Adipocyte (in vitro differentiated cells): ENCODE results near the gene WDR37.
"Not testable (repeated sequence)": the region's sequence is repeated elsewhere in the genome, so short reads cannot be mapped to it uniquely, and the experiment has no call there.

ENCODE experiments used
- DNase-seq: peaks from one replicate; pipeline ENCODE4 v3.0.0-alpha.2; 2015; ENCODE audit warnings: low read depth
- H3K27me3 ChIP-seq: replicated peaks from 2 replicates; pipeline ENCODE4 v1.7.0; 2013; ENCODE audit warnings: mild to moderate bottlenecking, low read length, moderate library complexity; ENCODE audit not compliant: control insufficient read depth, insufficient read depth
- H3K36me3 ChIP-seq: 2 replicates; pipeline ENCODE4 v1.7.0; 2013; ENCODE audit warnings: low read length, mild to moderate bottlenecking, moderate library complexity; ENCODE audit not compliant: control insufficient read depth, insufficient read depth, severe bottlenecking
- H3K4me1 ChIP-seq: 2 replicates; pipeline ENCODE4 v1.7.0; 2013; ENCODE audit warnings: mild to moderate bottlenecking, low read length, moderate library complexity; ENCODE audit not compliant: control insufficient read depth, insufficient read depth
- H3K4me3 ChIP-seq: 2 replicates; pipeline ENCODE4 v1.7.0; 2013; ENCODE audit warnings: mild to moderate bottlenecking, low read length, moderate library complexity
- H3K9ac ChIP-seq: 2 replicates; pipeline ENCODE4 v1.7.0; 2013; ENCODE audit warnings: mild to moderate bottlenecking, low read length, moderate library complexity
- H3K9me3 ChIP-seq: 2 replicates; pipeline ENCODE4 v1.7.0; 2013; ENCODE audit warnings: mild to moderate bottlenecking, low read length, moderate library complexity; ENCODE audit not compliant: control insufficient read depth

Gene WDR37

DNA sequence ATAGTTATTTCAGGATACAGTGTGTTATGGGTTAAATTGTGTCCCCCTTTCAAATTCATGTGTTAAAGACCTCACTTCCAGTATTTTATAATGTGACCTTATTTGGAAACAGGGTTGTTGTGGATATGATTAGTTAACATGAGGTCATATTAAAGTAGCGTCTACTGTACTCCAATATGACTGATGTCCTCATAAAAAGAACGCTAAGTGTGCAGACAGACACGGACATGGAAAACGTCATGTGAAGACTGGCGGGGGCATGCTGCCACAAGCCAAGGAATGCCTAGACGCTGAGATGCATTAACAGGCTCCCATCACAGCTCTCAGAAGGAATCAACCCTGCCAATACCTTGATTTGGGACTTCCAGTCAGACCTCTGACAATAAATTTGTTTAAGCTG, 1.5 kb upstream of the WDR37 start:
- Histone ChIP-seq H3K4me3 (peak overlapping the region; percentile 99), H3K27me3 (no peaks in the 10 kb centered on the region), H3K9me3 (no peaks in the 10 kb centered on the region), H3K4me1 (peaks cover 42% of the 10 kb centered on the region), H3K9ac (peak overlapping the region; percentile 99), H3K36me3 (peaks cover 26% of the 10 kb centered on the region)
- DNase-seq, result no peak

DNA sequence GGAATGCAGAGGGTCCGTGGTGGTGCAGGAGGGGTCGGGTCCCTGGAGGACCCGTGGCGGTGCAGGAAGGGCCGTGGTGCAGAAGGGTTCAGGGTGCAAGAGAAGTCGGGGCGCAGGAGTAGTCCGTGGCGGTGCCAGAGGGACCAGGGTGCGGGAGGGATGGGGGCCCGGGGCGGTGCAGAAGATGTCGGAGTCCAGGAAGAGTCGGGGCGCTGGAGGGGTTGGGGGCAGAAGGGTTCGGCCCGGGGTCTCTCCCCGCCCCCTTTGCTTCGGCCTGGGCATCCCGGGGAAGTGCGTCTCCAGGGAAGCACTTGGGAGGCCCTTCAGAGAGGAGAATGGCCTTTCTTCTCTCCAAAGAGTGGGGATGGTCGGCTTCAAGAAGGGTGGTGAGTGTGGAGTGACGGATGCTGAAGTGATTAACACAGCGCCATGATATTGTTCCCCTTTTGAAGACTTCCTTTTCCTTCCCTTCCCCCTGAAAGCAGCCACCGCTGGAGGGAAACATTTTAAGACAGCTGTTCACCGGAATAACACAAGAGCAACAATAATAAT, 997 bp downstream of the WDR37 start:
- peak overlapping the region; percentile 99 for H3K9ac ChIP-seq
- no peaks in the 10 kb centered on the region for H3K27me3 ChIP-seq
- H3K36me3 ChIP-seq, result peaks cover 17% of the 10 kb centered on the region
- peak overlapping the region; percentile 99 for H3K4me3 ChIP-seq
- peaks cover 26% of the 10 kb centered on the region for H3K4me1 ChIP-seq
- DNase-seq, result peak; percentile 35
- H3K9me3 ChIP-seq, result no peaks in the 10 kb centered on the region

DNA sequence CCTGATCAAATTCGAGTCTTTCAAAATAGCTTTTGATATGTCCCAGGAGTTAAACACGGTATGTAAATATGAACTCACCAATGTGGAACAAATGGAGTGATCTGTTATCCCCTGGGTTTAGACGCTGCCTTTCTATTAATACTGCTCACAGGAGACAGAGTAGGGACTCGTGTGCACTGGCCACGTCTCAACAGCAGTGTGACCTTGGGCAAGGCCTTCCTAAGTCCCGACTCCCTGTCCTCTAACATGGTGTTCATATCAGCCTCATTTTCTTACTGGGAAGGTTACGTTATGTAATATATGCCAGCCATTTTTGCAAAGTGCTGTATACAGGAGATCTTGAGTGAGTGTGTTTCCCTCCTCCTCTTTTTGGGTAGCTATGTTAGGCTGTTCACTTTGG, 1.8 kb downstream of the WDR37 start:
- DNase-seq, result no peak
- H3K36me3 ChIP-seq, result peaks cover 11% of the 10 kb centered on the region
- no peaks in the 10 kb centered on the region for H3K9me3 ChIP-seq
- H3K4me1 ChIP-seq, result peaks cover 26% of the 10 kb centered on the region
- no peaks in the 10 kb centered on the region for H3K27me3 ChIP-seq
- H3K9ac ChIP-seq, result no peak overlapping the region
- peak overlapping the region; percentile 99 for H3K4me3 ChIP-seq

DNA sequence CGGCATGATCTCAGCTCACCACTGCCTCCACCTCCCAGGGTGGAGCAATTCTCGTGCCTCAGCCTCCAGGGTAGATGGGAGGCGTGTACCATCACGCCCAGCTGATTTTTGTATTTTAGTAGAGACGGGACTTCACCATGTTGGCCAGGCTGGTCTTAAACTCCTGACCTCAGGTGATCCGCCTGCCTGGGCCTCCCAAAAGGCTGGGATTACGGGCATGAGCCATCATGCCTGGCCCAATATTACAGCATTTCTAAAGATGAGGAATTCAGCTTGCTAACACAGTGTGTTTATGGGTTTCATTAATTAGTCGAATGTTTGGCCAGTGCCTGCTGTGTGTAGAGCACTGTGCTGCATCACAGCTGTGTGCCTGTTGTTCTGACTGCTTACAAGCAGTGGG, 3.7 kb downstream of the WDR37 start:
- H3K9ac ChIP-seq, result no peak overlapping the region
- no peak for DNase-seq

DNA sequence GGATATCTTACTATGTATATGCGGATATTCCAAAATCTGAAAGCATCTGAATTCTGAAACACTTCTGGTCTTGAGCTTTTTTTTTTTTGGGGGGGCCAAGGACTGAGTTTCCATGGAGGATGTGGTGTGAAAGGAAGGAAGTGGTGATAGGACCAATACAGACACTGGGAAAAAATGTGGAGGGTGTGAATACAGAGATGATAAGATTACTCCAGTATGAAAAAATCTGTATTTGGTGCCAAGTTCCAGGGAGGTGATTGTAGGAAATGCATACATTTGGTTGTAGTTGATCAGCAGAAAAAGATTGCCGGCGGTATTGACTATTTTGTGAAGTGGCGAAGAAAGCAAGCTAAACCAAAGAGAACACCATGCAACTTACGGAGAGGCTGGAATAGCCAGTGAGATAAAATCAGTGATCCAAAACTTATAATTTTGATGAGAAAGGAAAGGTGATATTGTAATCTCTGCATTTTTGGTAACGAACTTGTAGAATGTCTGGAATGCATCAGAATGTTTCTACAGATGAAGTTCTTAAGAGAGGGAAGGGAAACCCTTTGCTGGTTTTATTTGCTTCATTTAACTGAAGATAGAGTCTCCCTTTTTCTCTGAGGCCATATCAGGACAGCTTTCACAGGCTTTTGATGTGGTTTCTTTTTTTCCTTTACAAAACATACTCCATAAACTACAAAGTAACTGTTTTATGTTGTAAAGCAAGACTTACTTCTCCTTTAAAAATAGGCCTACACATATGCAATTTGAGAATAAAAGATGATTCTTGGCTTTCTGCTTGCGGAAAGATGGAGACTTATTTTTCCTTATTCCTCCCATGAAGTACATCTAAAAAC, 6.0 kb downstream of the WDR37 start:
- Histone ChIP-seq H3K4me1 (peaks cover 10% of the 10 kb centered on the region), H3K27me3 (no peaks in the 10 kb centered on the region), H3K36me3 (peaks cover 18% of the 10 kb centered on the region), H3K4me3 (no peak overlapping the region), H3K9me3 (no peaks in the 10 kb centered on the region), H3K9ac (no peak overlapping the region)
- no peak for DNase-seq

More for the DNA sequence above, 3.7 kb downstream of the WDR37 start:
- Histone ChIP-seq H3K36me3 (peaks cover 18% of the 10 kb centered on the region), H3K4me3 (no peak overlapping the region), H3K27me3 (no peaks in the 10 kb centered on the region), H3K4me1 (peaks cover 17% of the 10 kb centered on the region), H3K9me3 (no peaks in the 10 kb centered on the region)

DNA sequence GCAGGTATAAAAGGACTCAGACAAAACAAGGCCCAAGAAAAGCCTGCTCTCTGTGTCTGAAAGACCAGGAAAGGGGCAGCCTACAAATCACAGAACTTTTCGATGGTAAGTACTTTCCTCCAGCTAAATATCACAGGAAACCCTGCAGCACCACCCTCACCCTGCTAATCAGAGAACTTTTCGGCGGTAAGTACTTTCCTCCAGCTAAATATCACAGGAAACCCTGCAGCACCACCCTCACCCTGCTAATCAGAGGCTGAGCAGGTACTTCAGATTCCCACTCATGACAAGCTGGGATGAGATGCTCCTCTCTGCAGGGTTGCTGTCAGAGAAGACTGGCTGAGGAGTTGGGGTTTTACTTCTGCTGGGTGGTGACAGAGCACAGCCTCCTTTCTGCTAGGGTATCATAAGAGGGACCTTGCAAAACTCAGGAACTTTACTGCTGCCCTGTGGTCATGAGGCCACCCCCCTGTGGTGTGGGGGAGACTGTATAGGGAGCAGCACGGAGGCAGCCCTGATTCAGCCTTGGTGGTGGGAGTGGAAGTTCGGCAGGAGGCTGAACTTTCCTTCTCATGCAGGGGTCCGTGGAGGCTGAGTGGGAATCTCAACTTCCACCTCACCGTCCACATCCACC, 7.2 kb downstream of the WDR37 start:
- Histone ChIP-seq H3K4me3 (no peak overlapping the region), H3K27me3 (no peaks in the 10 kb centered on the region), H3K9me3 (no peaks in the 10 kb centered on the region), H3K9ac (no peak overlapping the region), H3K36me3 (peaks cover 18% of the 10 kb centered on the region), H3K4me1 (no peaks in the 10 kb centered on the region)
- DNase-seq, result no peak

DNA sequence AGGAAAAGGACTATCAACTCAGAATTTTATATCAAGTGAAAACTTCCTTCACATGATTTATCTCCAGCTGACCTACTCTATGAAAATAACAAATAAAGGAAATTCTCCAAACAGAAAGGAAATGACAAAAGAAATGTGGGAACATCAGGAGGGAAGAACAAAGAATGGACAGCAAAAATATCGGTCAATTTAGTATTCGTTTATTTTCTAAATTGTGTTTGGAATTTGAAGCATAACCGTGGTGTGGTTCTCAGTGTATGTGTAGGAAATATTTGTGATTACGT, 8.7 kb downstream of the WDR37 start:
- H3K9me3 ChIP-seq, result no peaks in the 10 kb centered on the region
- no peak for DNase-seq
- H3K4me1 ChIP-seq, result peaks cover 6% of the 10 kb centered on the region
- no peak overlapping the region for H3K4me3 ChIP-seq
- peaks cover 13% of the 10 kb centered on the region for H3K36me3 ChIP-seq
- no peaks in the 10 kb centered on the region for H3K27me3 ChIP-seq
- no peak overlapping the region for H3K9ac ChIP-seq

DNA sequence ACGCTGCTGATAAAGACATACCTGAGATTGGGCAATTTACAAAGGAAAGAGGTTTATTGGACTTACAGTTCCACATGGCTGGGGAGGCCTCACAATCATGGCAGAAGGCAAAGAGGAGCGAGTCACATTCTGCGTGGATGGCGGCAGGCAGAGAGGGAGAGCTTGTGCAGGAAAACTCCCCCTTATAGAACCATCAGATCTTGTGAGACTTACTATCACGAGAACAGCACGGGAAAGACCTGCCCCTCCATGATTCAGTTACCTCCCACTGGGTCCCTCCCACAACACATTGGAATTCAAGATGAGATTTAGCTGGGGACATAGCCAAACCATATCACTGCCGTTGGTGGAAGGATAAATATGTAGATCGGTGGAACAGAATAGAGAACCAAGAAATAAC, 10.5 kb downstream of the WDR37 start:
- DNase-seq, H3K9ac ChIP-seq, H3K4me3 ChIP-seq, H3K27me3 ChIP-seq, H3K9me3 ChIP-seq: not testable (repeated sequence)
- Histone ChIP-seq H3K4me1 (peaks cover 14% of the 10 kb centered on the region), H3K36me3 (peaks cover 13% of the 10 kb centered on the region)

DNA sequence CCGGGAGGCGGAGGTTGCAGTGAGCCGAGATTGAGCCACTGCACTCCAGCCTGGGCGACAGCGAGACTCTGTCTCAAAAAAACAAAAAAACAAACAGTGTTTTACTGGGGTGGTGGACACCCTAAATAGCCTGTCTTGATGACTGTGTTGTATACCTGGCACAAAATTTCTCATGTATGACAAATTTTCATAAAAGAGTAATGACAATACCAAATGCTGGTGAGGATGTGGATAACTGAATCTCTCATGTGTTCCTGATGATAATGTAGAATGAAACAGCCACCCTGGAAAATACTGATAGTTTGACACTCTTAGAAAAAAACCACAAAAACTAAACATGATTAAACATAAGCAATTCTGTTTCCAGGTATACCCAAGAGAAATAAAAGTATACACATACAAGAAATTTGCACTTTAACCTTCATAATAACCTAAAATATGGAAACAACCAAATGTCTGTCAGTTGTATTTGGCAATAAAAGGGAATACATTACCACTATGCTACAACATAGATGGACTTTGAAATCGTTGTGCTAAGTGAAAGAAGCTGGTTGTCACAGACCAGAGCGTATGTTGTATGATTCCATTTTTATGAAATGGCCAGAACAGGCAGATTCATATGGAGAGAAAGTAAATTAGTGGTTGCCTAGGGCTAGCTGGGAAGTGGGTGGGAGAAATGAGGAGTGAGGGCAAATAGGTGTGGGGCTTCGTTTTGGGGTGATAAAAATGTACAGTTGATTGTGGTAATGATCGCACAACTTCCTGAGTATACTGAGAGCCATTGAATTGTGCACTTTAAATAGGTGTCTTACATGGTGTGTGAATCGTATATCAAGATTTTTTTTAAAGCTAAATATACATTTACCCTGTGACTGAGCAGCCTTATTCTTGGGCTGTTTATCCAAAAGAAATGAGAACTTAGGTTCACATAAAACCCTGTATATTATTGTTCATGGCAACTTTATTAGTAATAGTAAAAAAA, 12.5 kb downstream of the WDR37 start:
- Histone ChIP-seq H3K36me3 (peaks cover 24% of the 10 kb centered on the region), H3K27me3 (no peaks in the 10 kb centered on the region), H3K4me3 (no peak overlapping the region), H3K4me1 (peaks cover 14% of the 10 kb centered on the region), H3K9ac (no peak overlapping the region), H3K9me3 (no peaks in the 10 kb centered on the region)
- DNase-seq, result no peak

DNA sequence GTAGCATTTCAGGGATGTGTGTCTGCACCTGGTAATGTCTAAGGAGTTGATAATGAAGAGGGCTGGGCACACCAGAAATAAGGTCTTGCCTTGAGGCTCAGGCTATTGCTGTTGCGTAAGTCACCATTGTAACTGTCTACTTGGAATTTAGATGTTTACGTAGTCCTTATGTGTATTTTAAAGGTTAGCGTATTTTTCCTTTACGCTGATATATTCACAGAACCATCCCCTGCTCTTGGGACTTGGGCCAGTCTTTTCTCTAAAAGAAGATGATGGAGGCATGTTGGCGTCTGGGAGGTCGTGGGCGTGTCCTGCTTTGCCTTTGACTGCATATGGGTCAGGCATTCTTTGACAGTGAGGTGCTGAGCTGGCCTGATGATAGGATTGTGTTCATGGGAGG, 14.7 kb downstream of the WDR37 start:
- no peaks in the 10 kb centered on the region for H3K27me3 ChIP-seq
- peak; percentile 13 for DNase-seq

More for the DNA sequence above, 14.7 kb downstream of the WDR37 start:
- Histone ChIP-seq H3K9ac (no peak overlapping the region), H3K4me1 (peaks cover 14% of the 10 kb centered on the region), H3K36me3 (peaks cover 28% of the 10 kb centered on the region), H3K4me3 (no peak overlapping the region), H3K9me3 (no peaks in the 10 kb centered on the region)
